Smooth muscle cell (in vitro differentiated cells): ENCODE measurements around the gene FHL1. TPM values are rescaled to one million over a fixed set of nuclear protein-coding genes. Genes with fewer than 3 reads are reported as not detected.

Source experiments
- DNase-seq: peaks from one replicate; lab custom pipeline; 2025; ENCODE audit not compliant: unreplicated experiment; lab: John Stamatoyannopoulos, UW
- H2AFZ ChIP-seq: fragments of 200-600 bp; sonication (generic); 2 replicates; pipeline ENCODE4 v1.6.0; 2016; ENCODE audit warnings: antibody characterized with exemption, low read depth, mild to moderate bottlenecking
- H3F3A ChIP-seq: fragments of 200-600 bp; sonication (generic); 2 replicates; pipeline ENCODE4 v1.6.0; 2017; ENCODE audit warnings: antibody characterized with exemption, low read depth
- H3K27ac ChIP-seq: fragments of 200-600 bp; sonication (generic); 2 replicates; pipeline ENCODE4 v1.5.1; 2016; ENCODE audit warnings: low read depth, mild to moderate bottlenecking
- H3K27me3 ChIP-seq: fragments of 200-600 bp; sonication (generic); 2 replicates; pipeline ENCODE4 v1.6.1; 2016; ENCODE audit warnings: low read depth, mild to moderate bottlenecking
- H3K36me3 ChIP-seq: fragments of 200-600 bp; sonication (generic); 2 replicates; pipeline ENCODE4 v1.5.1; 2016; ENCODE audit warnings: low read depth
- H3K4me1 ChIP-seq: fragments of 200-600 bp; sonication (generic); 2 replicates; pipeline ENCODE4 v1.5.1; 2016; ENCODE audit warnings: low read depth
- H3K4me2 ChIP-seq: fragments of 200-600 bp; sonication (generic); 2 replicates; pipeline ENCODE4 v1.6.0; 2016; ENCODE audit warnings: mild to moderate bottlenecking
- H3K4me3 ChIP-seq: fragments of 200-600 bp; sonication (generic); 2 replicates; pipeline ENCODE4 v1.5.1; 2016; ENCODE audit warnings: mild to moderate bottlenecking
- H3K79me2 ChIP-seq: fragments of 200-600 bp; sonication (generic); 2 replicates; pipeline ENCODE4 v1.6.0; 2016; ENCODE audit warnings: low read depth, mild to moderate bottlenecking
- H3K9ac ChIP-seq: fragments of 200-600 bp; sonication (generic); 2 replicates; pipeline ENCODE4 v1.6.0; 2016; ENCODE audit warnings: low read depth
- H3K9me3 ChIP-seq: fragments of 200-600 bp; sonication (generic); replicated peaks from 2 replicates; pipeline ENCODE4 v1.5.1; 2016; ENCODE audit warnings: low read depth
- H4K20me1 ChIP-seq: fragments of 200-600 bp; sonication (generic); 2 replicates; pipeline ENCODE4 v1.6.0; 2016; ENCODE audit warnings: low read depth
- WGBS: methylation state at CpG from one replicate; pipeline ENCODE4 v1.1.7; 2016; ENCODE audit warnings: low lambda C conversion rate; 5-methylcytosine and 5-hydroxymethylcytosine counted together
- polyA plus RNA-seq: library from polyadenylated mRNA; unstranded; fragments of >200 nt; fragmentation: Nextera tagmentation; extraction: Ambion mirVana; gene quantifications from 2 replicates; pipeline ENCODE4 v1.2.1, GENCODE V29; 2016
- total RNA-seq: library from RNA; depleted of rRNA; stranded (reverse); fragments of >200 nt; gene quantifications from 2 replicates; pipeline ENCODE4 v1.2.3, GENCODE V29; 2014
- TF ChIP-seq, protein P1 (sequence below): fragments of 200-600 bp; sonication (generic); IDR thresholded peaks from 2 replicates; pipeline ENCODE4 v1.5.1; 2017; ENCODE audit warnings: borderline replicate concordance, mild to moderate bottlenecking, antibody characterized with exemption; ENCODE audit not compliant: insufficient read depth, poor library complexity, severe bottlenecking

FHL1 gene
- total and polyA plus RNA-seq, 2 experiments from 2014 or later, result 76.0 to 103 TPM

DNA sequence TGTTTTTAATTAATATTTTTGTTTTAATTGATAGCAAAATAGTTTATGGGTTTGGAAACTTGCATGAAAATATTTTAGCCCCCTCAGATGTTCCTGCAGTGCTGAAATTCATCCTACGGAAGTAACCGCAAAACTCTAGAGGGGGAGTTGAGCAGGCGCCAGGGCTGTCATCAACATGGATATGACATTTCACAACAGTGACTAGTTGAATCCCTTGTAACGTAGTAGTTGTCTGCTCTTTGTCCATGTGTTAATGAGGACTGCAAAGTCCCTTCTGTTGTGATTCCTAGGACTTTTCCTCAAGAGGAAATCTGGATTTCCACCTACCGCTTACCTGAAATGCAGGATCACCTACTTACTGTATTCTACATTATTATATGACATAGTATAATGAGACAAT is 63.5 kb downstream of the FHL1 start:
- H3K27ac ChIP-seq, result no peak overlapping the region
- no peaks in the 10 kb centered on the region for H3F3A ChIP-seq
- no peak overlapping the region for H3K4me3 ChIP-seq
- no peaks in the 10 kb centered on the region for H3K9me3 ChIP-seq
- H3K9ac ChIP-seq, result no peak overlapping the region
- H3K79me2 ChIP-seq, result no peaks in the 10 kb centered on the region
- H3K36me3 ChIP-seq, result no peaks in the 10 kb centered on the region
- no peak overlapping the region for H3K4me2 ChIP-seq
- WGBS, result 85% methylated on average over 5 of the region's 5 CpGs
- H4K20me1 ChIP-seq, result no peaks in the 10 kb centered on the region
- no peaks in the 10 kb centered on the region for H3K27me3 ChIP-seq
- no peaks in the 10 kb centered on the region for H3K4me1 ChIP-seq
- DNase-seq, result no peak
- TF ChIP-seq, protein P1, sequence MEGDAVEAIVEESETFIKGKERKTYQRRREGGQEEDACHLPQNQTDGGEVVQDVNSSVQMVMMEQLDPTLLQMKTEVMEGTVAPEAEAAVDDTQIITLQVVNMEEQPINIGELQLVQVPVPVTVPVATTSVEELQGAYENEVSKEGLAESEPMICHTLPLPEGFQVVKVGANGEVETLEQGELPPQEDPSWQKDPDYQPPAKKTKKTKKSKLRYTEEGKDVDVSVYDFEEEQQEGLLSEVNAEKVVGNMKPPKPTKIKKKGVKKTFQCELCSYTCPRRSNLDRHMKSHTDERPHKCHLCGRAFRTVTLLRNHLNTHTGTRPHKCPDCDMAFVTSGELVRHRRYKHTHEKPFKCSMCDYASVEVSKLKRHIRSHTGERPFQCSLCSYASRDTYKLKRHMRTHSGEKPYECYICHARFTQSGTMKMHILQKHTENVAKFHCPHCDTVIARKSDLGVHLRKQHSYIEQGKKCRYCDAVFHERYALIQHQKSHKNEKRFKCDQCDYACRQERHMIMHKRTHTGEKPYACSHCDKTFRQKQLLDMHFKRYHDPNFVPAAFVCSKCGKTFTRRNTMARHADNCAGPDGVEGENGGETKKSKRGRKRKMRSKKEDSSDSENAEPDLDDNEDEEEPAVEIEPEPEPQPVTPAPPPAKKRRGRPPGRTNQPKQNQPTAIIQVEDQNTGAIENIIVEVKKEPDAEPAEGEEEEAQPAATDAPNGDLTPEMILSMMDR, result no peak
- no peak overlapping the region for H2AFZ ChIP-seq

DNA sequence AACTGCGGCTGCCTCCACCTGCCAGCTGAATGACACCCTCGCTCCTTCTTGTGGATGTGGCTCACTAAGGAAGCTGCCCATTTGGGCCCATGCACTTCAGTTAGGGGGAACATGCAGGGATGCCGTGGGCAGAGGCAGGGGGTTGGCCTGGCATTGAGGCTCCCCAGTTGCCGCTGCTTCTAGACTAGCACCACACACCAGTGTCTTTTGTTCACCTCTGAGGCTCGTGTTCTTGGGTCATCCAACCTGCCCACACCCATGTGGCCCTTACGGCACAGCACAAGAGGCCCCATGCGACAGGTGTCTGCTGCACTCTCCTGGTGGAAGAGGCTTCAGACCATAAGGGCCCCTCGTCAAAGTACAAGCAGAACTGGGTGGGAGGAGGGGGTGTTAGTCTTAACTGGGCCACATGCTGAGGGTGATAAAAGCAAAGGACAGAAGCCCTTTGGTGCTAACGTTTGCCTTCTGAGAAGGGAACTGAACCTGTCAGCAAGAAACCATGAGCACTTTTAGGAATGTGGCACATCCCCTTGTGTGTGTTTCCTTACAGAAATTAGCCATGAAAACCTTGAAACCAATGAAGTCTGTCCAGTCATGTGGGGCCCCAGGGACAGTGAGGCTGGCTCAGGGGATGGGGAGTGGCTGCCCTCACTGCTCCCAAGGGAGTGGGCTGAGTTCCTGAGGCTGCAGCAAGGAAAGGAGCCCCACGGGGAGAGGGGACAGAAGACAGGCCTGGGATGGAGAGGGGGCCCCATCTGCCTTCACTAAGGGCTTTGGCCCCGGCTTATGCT is 64.6 kb downstream of the FHL1 start:
- Histone ChIP-seq H2AFZ (no peak overlapping the region), H3F3A (no peaks in the 10 kb centered on the region), H3K9ac (no peak overlapping the region), H3K79me2 (no peaks in the 10 kb centered on the region), H3K36me3 (no peaks in the 10 kb centered on the region), H3K4me3 (no peak overlapping the region), H3K27ac (no peak overlapping the region), H4K20me1 (no peaks in the 10 kb centered on the region), H3K9me3 (no peaks in the 10 kb centered on the region), H3K4me2 (no peak overlapping the region), H3K4me1 (no peaks in the 10 kb centered on the region), H3K27me3 (no peaks in the 10 kb centered on the region)
- WGBS, result 78% methylated on average over 11 of the region's 11 CpGs
- TF ChIP-seq, protein P1, result no peak
- DNase-seq, result no peak

DNA sequence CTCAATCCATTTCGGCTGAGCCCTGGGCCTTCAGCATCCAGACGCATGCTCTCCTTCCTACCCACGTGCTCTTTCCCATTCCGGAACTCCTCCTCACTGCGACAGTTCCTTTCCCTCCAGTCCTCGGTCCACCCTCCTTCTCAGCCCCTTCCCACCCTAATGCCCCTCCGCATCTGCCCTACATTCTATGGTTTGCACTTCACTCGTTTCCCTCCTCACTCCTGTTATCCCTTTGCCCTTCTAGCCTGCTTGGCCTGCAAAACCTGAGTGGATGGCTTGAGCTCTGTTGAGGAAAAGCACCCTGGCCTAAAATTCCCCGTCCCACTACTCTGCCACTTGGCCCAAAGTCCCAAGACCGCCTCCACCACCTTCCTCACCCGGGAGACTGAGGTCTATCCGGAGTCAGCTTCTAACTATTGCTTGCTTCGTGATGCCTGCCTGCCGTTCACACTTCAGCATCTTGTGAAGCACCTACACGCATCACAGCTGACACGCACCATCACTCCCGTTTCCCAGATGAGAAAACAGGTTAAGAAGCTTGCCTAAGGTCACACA is 65.3 kb downstream of the FHL1 start:
- no peak overlapping the region for H3K4me3 ChIP-seq
- H3K9ac ChIP-seq, result no peak overlapping the region
- no peaks in the 10 kb centered on the region for H3K4me1 ChIP-seq
- no peak for DNase-seq
- H3K9me3 ChIP-seq, result no peaks in the 10 kb centered on the region
- H3K36me3 ChIP-seq, result no peaks in the 10 kb centered on the region
- H3K27ac ChIP-seq, result no peak overlapping the region
- H2AFZ ChIP-seq, result no peak overlapping the region
- H3K4me2 ChIP-seq, result no peak overlapping the region
- TF ChIP-seq, protein P1, result no peak
- H3F3A ChIP-seq, result no peaks in the 10 kb centered on the region
- H4K20me1 ChIP-seq, result no peaks in the 10 kb centered on the region
- H3K79me2 ChIP-seq, result no peaks in the 10 kb centered on the region
- H3K27me3 ChIP-seq, result no peaks in the 10 kb centered on the region
- 84% methylated on average over 17 of the region's 17 CpGs for WGBS
